ENCODE measurements around the gene POLR2A.
"Not testable (repeated sequence)": the region's sequence is repeated elsewhere in the genome, so short reads cannot be mapped to it uniquely, and the experiment has no call there.

Gene POLR2A

DNA sequence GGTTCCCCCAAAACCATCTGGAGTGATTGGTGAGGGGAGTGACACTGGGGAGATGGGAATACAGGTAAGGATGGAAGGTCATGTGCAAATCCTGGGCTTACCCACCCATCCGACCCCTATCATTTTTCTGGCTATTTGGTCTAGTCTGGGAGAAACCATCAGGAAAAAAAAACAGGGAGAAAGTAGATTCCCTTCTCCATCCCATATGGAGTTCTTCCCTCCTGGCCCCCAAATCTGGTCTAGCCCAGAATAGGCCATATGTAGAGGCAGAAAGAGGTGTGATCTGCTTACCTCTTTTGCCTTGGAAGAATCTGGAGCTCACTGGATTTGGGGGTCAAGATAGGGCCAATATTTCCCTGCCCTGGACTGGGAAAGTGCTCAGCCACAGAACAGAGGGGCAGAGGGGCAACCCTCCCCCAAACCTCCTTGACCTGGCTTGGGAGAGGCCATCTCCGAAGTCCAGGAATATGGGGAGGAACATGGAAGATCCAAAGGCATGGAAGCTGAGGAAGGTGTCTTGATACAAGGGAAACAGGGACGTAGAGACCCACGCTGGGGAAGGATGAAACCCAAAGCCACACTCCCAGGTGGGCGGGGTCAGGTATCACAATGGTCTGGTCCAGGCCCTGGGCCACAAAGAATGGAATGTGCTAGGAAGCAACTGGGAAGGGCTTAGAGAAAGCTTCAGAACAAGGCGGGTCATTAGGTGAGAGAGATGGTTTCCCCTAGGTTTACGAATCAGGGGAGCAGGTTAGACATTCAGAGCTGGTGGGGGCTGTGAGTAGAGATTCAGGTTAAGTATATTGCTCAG, 23.1 kb upstream of the POLR2A start:
- DNase-seq (ENCODE audit: low read depth in 3 of 3) = no peak

DNA sequence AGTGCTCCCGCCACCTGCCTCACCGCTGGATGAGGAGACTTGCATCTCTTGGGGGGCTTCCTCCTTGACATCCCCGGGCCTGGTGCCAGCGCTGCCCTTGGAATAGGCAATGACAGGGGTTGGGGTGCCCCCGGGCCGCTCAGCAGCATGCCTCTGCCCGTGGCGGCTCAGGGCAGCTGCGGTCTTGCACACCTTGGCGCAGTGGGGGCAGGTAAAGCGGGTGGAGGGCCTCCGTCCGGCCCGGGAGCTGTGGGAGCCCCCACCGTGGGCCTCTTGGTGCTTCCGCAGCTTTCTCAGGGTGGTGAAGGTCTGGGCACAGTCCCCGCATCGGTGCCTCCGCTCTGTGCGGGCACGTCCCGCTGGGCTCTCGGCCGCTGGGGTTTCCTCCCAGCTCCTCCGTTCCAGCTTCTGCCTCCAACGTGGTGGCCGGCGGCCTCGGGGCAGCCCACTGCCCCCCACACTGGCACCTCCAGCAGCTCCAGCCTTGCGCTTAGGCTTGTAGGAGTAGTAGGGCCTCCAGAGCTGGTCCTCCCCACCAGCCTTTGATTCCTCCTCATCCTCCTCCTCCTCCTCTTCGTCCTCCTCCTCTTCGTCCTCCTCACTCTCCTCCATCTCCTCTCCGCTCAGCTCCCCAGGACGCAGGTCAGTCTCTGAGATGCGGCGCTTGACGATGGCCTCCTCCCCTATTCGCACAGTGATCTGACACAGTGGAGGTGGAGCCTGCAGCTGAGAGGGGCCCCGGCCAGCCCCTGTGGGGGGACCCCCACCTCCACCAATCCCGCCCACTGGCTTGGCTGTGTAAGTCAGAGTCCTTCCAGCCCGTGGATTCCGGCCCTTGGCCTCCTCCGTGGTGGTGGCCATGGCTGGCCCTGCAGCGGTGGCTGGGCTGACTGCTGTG, 21.4 kb upstream of the POLR2A start:
- DNase-seq (ENCODE audit: low read depth in 3 of 3) = no peak

DNA sequence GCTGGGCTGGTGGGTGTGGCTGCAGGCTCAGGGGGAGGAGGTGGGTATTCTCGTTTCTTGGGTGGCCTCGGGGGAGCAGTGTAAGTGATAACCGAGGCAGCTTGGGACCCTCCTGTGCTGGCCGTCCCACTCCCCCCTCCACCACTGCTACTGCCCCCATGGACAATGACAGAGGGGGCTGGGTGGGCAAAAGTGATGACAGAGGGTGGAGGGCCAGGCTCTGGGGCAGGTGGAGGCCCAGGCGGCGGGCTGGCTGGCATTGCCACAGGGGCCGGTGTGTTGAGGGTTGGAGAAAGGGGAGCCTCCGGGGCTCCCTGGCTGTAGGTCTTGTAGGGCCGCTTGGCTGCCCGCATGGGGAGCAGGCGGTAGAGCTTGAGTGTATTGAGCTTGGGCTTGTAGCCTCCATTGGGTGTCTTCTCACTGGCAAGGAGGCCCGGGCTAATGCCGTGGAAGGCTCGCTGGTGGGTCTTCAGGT, 20.8 kb upstream of the POLR2A start:
- no peak for DNase-seq (ENCODE audit: low read depth in 3 of 3)

GRCh38 chr17:7464081-7464480, 20.1 kb upstream of the POLR2A start:
- DNase-seq (ENCODE audit: low read depth in 3 of 3) = no peak

- DNase-seq (ENCODE audit: low read depth in 3 of 3) = no peak
Observed at GRCh38 chr17:7465597-7466275, 18.4 kb upstream of the POLR2A start.

DNA sequence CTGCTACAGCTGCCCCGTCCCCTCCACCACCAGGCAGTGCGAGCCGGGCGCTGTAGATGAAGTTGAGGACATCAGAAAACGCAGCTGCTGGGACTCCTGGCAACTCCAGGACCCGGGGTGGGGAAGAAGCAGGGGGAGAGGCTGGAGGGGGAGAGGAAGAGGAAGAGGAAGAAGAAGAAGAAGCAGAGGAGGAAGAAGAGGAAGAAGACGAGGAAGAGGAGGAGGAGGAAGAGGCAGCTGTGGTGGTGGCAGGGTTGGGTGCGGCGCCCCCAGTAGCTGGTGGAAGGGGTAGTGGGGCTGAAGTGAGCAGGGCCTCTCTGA, 17.9 kb upstream of the POLR2A start:
- no peak for DNase-seq (ENCODE audit: low read depth in 3 of 3)

GRCh38 chr17:7466639-7467341, 17.4 kb upstream of the POLR2A start:
- no peak for DNase-seq (ENCODE audit: low read depth in 3 of 3)

GRCh38 chr17:7467498-7467897, 16.7 kb upstream of the POLR2A start:
- DNase-seq (ENCODE audit: low read depth in 3 of 3) = no peak

DNA sequence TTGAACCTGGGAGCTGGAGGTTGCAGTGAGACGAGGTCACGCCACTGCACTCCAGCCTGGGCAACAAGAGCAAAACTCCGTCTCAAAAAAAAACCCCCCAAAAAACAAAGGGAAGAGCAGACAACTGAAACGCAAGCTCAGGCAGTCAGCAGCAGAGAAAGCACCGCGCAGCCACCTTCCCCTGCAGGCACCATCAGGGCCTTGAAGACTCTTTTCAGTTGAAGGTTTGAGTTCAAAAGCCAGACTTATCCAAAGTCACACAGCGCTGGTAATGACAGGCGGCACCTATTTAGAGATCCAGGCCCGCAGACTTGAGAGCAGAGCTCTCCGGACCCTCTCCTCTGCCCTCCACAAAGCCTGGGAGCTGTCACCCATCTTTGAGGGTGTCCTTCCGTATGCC, 15.9 kb upstream of the POLR2A start:
- no peak for DNase-seq (ENCODE audit: low read depth in 3 of 3)

DNA sequence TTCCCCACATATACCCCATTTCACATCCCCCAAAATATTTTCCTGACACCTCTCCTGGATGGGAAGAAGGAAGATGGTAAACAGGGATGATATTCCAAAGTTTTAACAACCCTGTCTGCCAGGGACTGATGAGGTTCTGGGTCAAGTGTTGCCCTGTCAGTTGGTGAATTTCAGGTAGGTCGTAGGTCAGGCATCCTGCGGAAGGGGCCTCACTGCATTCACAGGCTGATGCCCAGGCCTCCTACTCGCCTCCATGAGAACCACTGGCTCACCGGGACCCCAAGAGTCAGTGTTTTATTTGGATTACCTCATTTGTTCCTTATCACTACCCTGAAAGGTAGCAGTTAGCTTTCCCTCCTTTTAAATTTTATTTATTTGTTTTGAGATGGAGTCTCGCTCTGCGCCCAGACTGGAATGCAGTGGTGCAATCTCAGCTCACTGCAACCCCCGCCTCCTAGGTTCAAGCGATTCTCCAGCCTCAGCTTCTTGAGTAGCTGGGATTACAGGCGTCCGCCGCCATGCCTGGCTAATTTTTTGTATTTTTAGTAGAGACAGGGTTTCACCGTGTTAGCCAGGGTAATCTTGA, 15.3 kb upstream of the POLR2A start:
- no peak for DNase-seq (ENCODE audit: low read depth in 3 of 3)

DNA sequence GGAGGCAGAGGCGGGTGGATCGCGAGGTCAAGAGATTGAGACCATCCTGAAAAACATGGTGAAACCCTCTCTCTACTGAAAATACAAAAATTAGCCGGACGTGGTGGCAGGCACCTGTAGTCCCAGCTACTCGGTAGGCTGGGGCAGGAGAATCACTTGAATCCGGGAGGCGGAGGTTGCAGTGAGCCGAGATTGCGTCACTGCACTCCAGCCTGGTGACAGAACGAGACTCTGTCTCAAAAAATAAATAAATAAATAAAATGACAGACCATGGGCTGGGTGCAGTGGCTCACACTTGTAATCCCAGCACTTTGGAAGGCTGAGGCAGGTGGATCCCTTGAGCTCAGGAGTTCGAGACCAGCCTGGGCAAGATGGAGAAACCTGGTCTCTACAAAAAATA, 14.3 kb upstream of the POLR2A start:
- not testable (repeated sequence) for DNase-seq (ENCODE audit: low read depth in 3 of 3)

GRCh38 chr17:7470457-7470973, 13.7 kb upstream of the POLR2A start:
- not testable (repeated sequence) for DNase-seq (ENCODE audit: low read depth in 3 of 3)

DNA sequence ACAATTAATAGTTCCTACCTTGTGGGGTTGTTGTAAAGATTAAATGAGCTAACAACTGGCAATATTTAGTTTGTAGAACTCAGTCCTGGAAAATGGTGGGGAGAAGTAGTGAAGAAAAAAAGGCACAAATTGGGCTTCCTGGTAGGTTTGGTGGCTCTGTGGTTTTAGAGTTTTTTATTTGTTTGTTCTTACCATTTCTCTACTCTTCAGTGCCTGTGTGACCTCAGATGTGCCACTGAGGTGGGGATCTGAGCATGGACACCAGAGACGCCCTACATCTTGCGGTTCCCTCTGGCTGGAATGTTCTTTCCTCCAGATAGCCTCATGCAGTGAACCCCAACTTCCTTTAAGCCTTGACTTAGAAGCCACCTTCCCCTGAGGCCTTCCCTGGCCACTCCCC, 12.4 kb upstream of the POLR2A start:
- no peak for DNase-seq (ENCODE audit: low read depth in 3 of 3)

DNA sequence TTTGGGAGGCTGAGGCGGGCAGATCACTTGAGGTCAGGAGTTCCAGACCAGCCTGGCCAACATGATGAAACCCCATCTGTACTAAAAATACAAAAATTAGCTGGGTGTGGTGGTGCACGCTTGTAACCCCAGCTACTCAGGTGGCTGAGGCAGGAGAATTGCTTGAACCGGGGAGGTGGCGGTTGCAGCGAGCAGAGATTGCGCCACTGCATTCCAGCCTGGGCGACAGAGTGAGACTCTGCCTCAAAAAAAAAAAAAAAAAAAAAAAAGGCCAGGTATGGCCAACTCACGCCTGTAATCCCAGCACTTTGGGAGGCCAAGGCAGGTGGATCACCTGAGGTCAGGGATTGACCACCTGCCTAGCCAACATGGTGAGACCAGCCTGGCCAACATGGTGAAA, 9.4 kb upstream of the POLR2A start:
- DNase-seq (ENCODE audit: low read depth in 3 of 3) = not testable (repeated sequence)

GRCh38 chr17:7475764-7476422, 8.3 kb upstream of the POLR2A start:
- DNase-seq (ENCODE audit: low read depth in 3 of 3) = no peak

- no peak for DNase-seq (ENCODE audit: low read depth in 3 of 3)
Observed at GRCh38 chr17:7476494-7476893, 7.7 kb upstream of the POLR2A start.

DNA sequence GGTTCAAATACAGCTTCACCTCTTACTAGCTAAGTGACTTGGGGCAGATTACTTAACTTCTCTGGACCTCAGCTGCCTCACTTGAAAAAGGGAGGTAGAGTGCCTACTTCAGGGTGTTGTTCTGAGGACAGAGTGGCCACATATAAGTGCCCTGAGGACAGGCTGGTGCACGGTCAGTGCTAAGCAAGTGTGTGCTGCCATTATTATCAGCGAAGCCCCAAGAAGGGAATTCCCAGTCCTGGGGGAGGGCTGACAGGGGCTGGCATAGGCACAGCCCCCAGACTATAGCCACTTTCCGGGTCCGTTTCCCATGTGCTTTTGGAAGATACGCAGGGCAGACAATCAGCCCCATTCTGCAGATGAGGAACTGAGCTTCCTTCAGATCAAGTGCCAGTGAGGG, 7.2 kb upstream of the POLR2A start:
- DNase-seq (ENCODE audit: low read depth in 3 of 3) = no peak

DNA sequence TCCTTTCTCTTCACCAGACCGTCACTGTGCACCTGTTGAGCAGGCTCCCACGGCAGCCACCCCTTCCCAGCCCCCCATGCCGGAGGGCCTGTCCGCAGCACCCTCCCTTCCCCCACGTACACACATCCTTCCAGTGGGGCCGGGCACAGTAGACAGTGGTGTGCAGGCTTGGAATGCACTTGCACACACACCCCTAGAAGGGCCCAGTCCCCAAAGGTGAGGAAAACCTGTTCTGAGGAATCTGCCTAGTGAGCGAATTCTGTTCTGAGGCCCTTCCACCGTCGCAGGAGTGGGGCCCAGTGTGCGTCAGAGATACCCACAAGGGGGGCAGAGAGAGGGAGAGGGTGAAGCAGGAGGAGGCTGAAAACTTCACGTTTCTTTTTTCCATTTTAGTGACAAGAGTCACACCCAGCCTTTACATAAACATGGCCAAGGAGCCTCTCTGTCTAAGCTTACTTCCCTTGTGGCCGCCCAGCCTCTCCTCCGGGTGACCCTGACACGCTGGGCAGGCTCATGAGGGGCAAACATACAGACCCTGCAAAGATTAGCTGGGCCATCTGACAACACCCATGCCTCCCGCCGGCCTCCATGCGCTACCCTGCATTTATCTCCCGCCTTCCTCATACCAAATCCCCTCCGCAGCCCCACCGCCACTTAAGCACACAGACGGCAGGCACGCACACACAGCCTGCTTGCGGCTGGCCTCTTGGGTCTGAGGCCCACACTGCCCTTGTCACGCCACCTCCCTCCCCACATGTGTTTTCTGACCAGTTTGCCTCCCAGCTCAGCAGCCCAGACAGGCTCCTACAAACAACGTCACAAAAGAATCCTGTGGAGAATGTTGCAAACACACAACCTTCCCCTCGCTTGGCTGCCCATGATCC, 6.5 kb upstream of the POLR2A start:
- DNase-seq (ENCODE audit: low read depth in 3 of 3) = no peak
